ENCODE results near the gene NRAS.

DNA sequence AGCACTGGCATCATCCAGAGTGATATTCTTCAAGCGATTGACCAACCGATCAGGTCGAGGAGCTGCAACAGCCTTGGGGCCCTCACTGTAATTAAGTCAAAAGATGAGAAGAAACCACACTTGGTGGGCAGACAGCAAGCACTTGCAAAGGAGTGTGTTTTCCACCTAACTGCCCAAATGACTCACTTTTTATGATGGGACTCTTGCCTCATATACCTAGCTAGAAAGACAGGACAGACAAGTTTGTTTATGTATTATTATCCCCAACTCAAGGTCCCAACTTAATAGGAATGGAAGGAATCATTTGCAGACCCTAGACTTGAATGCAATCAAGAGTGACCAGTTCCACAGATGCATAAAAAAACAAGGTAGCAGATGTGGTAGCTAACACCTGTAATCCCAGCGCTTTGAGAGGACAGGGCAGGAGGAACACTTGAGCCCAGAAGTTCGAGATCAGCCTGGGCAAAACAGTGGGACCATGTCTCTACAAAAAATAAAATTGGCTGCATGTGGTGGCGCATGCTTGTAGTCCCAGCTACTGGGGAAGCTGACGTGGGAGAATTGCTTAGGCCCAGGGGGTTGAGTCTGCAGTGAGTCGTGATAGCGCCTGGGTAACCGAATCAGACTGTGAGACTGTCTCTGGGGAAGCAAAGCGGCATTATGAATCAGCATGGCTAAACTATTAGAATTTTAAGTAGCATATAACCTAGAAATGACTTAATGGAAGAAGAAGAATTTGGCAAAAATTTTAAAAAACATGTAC lies 2.3 kb upstream of the NRAS start:
- TF ChIP-seq, protein P1, sequence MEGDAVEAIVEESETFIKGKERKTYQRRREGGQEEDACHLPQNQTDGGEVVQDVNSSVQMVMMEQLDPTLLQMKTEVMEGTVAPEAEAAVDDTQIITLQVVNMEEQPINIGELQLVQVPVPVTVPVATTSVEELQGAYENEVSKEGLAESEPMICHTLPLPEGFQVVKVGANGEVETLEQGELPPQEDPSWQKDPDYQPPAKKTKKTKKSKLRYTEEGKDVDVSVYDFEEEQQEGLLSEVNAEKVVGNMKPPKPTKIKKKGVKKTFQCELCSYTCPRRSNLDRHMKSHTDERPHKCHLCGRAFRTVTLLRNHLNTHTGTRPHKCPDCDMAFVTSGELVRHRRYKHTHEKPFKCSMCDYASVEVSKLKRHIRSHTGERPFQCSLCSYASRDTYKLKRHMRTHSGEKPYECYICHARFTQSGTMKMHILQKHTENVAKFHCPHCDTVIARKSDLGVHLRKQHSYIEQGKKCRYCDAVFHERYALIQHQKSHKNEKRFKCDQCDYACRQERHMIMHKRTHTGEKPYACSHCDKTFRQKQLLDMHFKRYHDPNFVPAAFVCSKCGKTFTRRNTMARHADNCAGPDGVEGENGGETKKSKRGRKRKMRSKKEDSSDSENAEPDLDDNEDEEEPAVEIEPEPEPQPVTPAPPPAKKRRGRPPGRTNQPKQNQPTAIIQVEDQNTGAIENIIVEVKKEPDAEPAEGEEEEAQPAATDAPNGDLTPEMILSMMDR (IDR thresholded peaks at IDR 0.05; ENCODE audit: poor library complexity): no peak
- no peak for TF ChIP-seq EZH2 (IDR thresholded peaks at IDR 0.05; ENCODE audit: borderline replicate concordance)
